Measurements from ENCODE around the gene ANKRD44. TPM values are rescaled to one million over a fixed set of nuclear protein-coding genes. Genes with fewer than 3 reads are reported as not detected.

The ANKRD44 gene
- total and polyA plus RNA-seq, 8 donors, result 23.2 to 52.6 (median 29.8) TPM

DNA sequence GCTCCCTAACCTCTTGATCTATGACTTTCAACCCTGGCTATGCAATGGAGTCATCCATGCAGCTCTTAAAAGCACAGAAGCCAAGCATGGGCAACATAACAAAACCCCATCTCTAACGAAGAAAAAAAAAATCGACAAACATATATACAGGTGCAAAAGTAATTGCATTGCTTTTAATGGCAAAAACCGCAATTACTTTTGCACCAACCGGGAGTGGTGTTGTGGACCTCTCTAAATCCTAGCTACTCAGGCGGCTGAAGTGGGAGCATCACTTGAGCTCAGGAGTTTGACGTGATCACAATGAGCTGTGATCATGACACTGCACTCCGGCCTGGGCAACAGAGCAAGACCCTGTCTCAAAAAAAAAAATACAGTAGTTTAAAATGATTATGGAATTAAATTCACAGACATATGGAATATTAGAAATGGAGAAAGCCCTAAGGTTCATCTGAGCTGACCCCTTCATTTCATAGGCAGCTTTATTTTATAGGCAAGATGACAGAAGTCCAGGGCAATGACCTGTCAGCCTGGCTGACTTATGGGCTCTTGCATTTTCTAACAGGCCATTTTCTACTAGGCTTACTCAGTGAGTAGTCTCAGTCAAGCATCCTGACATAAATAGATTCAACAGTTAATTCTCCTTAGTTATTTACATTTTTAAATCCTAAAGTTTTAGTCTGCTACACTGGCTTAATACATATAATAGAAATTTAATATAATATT, 183.8 kb downstream of the ANKRD44 start:
- no peak for DNase-seq
- intact Hi-C loops (cut with DNase I), result no loop called here

DNA sequence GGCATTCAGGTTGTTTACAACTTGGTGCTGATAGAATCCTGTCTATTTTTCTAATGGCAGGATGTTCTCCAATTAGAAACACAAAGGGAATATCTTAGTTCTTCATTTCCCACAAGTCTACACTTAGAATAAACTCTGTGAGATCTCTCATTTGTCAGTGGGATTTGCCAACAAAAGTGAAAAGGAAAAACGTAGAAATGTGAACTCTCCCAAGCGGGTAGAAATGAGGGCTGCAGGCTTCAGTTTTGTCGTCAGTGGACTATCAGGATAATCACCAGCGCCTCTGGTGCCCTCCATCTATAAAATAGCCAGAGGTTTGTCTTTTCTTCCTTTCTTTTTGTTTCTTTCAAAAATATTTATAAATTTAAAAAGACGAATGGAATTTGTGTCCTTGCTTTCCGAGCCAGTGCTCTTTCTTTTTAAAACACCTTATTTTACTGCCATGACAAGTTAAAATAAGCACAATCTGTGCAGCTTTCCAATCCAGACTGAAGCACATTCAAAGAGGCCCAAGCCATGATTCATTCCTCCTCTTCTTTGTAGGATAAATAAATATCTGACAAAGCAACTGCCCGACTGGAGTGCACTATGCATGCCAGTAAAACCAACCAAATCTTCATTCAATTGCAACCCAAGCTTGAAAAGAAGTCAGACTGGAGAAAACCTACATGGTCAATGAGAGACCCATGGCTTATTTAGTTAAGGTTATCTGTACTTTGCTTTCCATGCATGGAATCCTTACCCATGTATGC, 185.8 kb downstream of the ANKRD44 start:
- ATAC-seq, result no peak

More for the DNA sequence above, 183.8 kb downstream of the ANKRD44 start:
- H3K36me3 ChIP-seq, result peaks cover 0 to 20% of the 10 kb centered on the region in 2 donors
- H3K27me3 ChIP-seq, result no peaks in the 10 kb centered on the region
- no peak overlapping the region for H3K4me3 ChIP-seq
- H3K27ac ChIP-seq, result no peak overlapping the region
- TF ChIP-seq, protein P1, sequence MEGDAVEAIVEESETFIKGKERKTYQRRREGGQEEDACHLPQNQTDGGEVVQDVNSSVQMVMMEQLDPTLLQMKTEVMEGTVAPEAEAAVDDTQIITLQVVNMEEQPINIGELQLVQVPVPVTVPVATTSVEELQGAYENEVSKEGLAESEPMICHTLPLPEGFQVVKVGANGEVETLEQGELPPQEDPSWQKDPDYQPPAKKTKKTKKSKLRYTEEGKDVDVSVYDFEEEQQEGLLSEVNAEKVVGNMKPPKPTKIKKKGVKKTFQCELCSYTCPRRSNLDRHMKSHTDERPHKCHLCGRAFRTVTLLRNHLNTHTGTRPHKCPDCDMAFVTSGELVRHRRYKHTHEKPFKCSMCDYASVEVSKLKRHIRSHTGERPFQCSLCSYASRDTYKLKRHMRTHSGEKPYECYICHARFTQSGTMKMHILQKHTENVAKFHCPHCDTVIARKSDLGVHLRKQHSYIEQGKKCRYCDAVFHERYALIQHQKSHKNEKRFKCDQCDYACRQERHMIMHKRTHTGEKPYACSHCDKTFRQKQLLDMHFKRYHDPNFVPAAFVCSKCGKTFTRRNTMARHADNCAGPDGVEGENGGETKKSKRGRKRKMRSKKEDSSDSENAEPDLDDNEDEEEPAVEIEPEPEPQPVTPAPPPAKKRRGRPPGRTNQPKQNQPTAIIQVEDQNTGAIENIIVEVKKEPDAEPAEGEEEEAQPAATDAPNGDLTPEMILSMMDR (IDR thresholded peaks at IDR 0.05), result no peak
- ATAC-seq, result no peak
- H3K9me3 ChIP-seq, result no peaks in the 10 kb centered on the region
- no peaks in the 10 kb centered on the region for H3K4me1 ChIP-seq

DNA sequence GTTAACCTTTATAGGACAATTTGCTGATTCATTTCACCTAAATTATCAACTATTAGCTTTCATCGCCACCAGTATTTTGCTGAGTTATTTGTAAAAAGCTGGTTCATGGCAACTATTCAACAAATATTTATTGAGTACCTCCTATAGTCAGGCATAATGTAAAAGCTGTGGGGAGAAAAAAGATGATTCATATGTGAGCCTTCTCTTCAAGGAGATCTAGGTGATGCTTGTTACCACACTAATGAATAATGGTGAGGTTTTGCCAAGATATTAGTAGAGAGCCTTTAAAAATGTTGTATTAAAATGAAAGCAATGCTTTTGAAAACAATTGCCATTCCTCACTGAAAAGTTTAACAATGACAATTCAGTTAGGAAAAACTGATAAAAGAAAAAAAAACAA, 187.8 kb downstream of the ANKRD44 start:
- Histone ChIP-seq H3K4me3 (no peak overlapping the region), H3K27me3 (no peaks in the 10 kb centered on the region), H3K4me1 (no peaks in the 10 kb centered on the region), H3K9me3 (no peaks in the 10 kb centered on the region), H3K36me3 (peaks cover 0 to 48% of the 10 kb centered on the region in 2 donors), H3K27ac (no peak overlapping the region)
- no peak for DNase-seq
- intact Hi-C loops (cut with DNase I), result no loop called here
- TF ChIP-seq, protein P1 (IDR thresholded peaks at IDR 0.05), result no peak
- no peak for ATAC-seq

More for the DNA sequence above, 185.8 kb downstream of the ANKRD44 start:
- no peaks in the 10 kb centered on the region for H3K4me1 ChIP-seq
- TF ChIP-seq, protein P1 (IDR thresholded peaks at IDR 0.05), result no peak
- H3K4me3 ChIP-seq, result no peak overlapping the region
- no peaks in the 10 kb centered on the region for H3K9me3 ChIP-seq
- no peaks in the 10 kb centered on the region for H3K27me3 ChIP-seq
- H3K36me3 ChIP-seq, result peaks cover 0 to 39% of the 10 kb centered on the region in 2 donors
- H3K27ac ChIP-seq, result no peak overlapping the region
- intact Hi-C loops (cut with DNase I), result no loop called here
- no peak for DNase-seq

DNA sequence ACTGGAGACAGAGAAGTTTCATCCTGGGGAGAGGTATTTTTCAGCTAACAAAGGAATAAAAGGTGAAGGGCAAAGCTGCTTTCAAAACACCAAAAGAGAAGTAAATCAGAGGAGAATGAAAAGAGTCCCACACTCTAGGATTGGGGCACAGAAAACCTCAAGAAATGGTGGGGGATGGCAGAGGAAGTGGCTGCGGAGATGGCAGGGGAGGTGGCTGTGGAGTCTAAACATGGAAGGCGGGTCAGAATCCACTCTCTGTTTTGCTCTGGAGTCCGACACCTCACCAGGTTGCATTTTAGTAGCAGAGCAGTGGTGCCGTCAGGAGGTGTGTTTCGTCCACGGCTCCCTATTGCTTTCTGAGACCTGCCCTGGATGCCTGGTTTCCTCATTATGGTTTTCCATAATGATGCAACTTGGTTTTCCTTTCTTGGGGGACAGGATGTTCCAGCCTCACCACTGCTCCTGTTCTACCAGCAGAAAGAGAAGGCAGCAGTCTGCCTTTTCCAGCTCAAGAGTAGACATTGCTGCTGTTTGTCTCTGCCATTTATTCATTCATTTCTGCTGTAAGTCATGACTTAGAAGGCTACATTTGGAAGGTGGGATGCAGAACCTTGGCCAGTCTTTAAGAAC, 188.7 kb downstream of the ANKRD44 start:
- Histone ChIP-seq H3K9me3 (no peaks in the 10 kb centered on the region), H3K27me3 (no peaks in the 10 kb centered on the region), H3K36me3 (peaks cover 0 to 53% of the 10 kb centered on the region in 2 donors), H3K4me1 (no peaks in the 10 kb centered on the region), H3K27ac (no peak overlapping the region), H3K4me3 (no peak overlapping the region)
- no peak for DNase-seq
- no peak for ATAC-seq
- intact Hi-C loops (cut with DNase I), result no loop called here
- TF ChIP-seq, protein P1 (IDR thresholded peaks at IDR 0.05), result no peak

DNA sequence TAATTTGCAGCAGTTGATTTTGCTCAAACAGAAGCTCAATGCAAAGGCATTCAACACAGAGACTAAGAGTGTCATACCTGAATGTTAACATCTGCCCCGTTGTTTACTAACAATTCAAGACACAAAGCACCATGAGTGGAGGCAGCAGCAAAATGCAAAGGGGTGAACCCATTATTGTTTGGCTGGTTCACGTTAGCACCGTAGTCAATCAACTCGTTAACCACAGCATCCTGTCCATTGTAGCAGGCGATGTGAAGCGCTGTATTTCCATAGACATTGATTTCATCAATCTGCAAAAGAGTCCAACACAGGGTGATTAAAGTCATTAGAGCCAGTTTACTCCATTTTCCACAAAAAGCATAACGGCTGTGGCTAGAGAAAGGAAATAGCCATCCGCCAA, 189.3 kb downstream of the ANKRD44 start:
- DNase-seq (no peak), ATAC-seq (no peak)
- Histone ChIP-seq H3K27me3 (no peaks in the 10 kb centered on the region), H3K9me3 (no peaks in the 10 kb centered on the region), H3K4me1 (no peaks in the 10 kb centered on the region), H3K4me3 (no peak overlapping the region), H3K27ac (no peak overlapping the region), H3K36me3 (peaks cover 0 to 53% of the 10 kb centered on the region in 2 donors)
- intact Hi-C loops (cut with DNase I), result no loop called here
- TF ChIP-seq, protein P1 (IDR thresholded peaks at IDR 0.05), result no peak

Measured in left lung (tissue), 10 donors.